ENCODE measurements around the gene PRPH2. TPM values are rescaled to one million over a fixed set of nuclear protein-coding genes. Genes with fewer than 3 reads are reported as not detected.

The PRPH2 gene
- total RNA-seq, 1 experiment from 2014 or later, result not detected

DNA sequence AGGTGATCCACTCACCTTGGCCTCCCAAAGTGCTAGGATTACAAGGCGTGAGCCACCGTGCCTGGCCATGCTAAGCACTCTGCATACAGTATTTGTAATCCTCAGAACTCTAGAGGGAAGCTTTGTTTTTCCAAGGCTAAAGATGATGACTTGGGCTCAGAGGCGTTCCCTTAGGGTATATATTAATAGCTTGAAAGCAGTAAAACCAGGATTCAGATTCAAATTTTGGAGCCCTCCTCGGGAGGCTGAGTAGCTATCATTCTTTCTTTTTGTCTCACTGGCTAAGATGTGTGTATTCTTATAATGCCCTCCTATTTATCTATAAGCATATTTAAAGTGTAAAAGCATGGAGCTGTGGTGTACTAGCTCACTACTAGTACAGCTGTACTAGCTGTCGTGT is 68.5 kb downstream of the PRPH2 start:
- H3K4me2 ChIP-seq, result no peak overlapping the region
- H3K36me3 ChIP-seq (ENCODE audit: low read depth), result peaks cover 17% of the 10 kb centered on the region
- peaks cover 15% of the 10 kb centered on the region; the same call in 1 of the 2 replicates for H3F3A ChIP-seq (ENCODE audit: insufficient read depth, low read depth)
- no peaks in the 10 kb centered on the region for H3K9me2 ChIP-seq (ENCODE audit: insufficient read depth)
- no peak overlapping the region for H3K27ac ChIP-seq
- no peaks in the 10 kb centered on the region for H3K9me3 ChIP-seq (ENCODE audit: insufficient read depth, low read depth)
- intact Hi-C loops (cut with micrococcal nuclease; ENCODE audit: unreplicated experiment), result no loop called here
- H4K20me1 ChIP-seq (ENCODE audit: insufficient read depth), result no peaks in the 10 kb centered on the region
- H3K27me3 ChIP-seq (ENCODE audit: insufficient read depth, low read depth), result no peaks in the 10 kb centered on the region
- H3K4me1 ChIP-seq (replicated peaks; ENCODE audit: insufficient read depth), result no peaks in the 10 kb centered on the region
- CTCF ChIA-PET, result no interaction called here
- BruUV-seq (replicated peaks), result no TSS peak
- TF ChIP-seq EZH2 (IDR thresholded peaks at IDR 0.05; ENCODE audit: low read depth), result no peak
- TF ChIP-seq, protein P1, sequence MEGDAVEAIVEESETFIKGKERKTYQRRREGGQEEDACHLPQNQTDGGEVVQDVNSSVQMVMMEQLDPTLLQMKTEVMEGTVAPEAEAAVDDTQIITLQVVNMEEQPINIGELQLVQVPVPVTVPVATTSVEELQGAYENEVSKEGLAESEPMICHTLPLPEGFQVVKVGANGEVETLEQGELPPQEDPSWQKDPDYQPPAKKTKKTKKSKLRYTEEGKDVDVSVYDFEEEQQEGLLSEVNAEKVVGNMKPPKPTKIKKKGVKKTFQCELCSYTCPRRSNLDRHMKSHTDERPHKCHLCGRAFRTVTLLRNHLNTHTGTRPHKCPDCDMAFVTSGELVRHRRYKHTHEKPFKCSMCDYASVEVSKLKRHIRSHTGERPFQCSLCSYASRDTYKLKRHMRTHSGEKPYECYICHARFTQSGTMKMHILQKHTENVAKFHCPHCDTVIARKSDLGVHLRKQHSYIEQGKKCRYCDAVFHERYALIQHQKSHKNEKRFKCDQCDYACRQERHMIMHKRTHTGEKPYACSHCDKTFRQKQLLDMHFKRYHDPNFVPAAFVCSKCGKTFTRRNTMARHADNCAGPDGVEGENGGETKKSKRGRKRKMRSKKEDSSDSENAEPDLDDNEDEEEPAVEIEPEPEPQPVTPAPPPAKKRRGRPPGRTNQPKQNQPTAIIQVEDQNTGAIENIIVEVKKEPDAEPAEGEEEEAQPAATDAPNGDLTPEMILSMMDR (conservative IDR thresholded peaks at IDR 0.05), result no peak
- no peak for DNase-seq
- no peak overlapping the region for H2AFZ ChIP-seq
- POLR2A ChIA-PET (ENCODE audit: unreplicated experiment), result no interaction called here
- H3K4me3 ChIP-seq, result no peak overlapping the region
- H3K79me2 ChIP-seq (ENCODE audit: low read depth), result no peaks in the 10 kb centered on the region

DNA sequence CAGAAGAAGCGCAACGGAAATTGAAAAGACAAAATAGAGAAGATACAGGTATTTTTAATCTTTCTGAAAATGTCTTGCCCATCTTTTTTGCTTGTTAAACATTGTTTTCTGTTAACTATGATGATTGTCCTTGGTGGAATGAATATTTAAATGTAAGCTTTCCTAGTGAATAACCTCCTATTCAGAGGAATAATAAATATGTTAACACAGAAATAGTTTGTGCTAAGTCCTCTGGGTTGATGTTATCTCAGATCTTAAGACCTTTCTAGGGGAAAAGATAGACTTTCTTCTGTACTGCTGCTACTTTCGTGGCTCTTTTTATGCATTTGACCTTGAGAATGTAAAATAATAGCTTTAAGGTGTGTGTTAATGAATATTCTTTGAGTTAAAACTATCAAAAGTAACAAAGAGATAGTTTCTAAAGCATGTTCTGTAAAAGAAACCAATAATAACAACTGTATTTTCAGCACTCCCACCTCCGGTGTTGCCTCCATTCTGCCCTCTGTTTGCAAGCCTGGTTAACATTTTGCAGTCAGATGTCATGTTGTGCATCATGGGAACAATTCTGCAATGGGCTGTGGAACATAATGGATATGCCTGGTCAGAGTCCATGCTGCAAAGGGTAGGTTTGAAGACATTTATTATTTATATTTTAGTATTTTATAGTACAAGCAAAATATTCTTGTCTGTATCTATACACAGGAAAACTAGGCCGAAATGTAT is 70.2 kb downstream of the PRPH2 start:
- no peak for DNase-seq
- Histone ChIP-seq H3K4me1 (replicated peaks; ENCODE audit: insufficient read depth) (no peaks in the 10 kb centered on the region), H3K36me3 (ENCODE audit: low read depth) (peaks cover 22% of the 10 kb centered on the region), H3K27me3 (ENCODE audit: insufficient read depth, low read depth) (no peaks in the 10 kb centered on the region), H3K4me3 (no peak overlapping the region), H2AFZ (no peak overlapping the region), H3K9me2 (ENCODE audit: insufficient read depth) (no peaks in the 10 kb centered on the region), H3K27ac (no peak overlapping the region), H3K9me3 (ENCODE audit: insufficient read depth, low read depth) (no peaks in the 10 kb centered on the region), H4K20me1 (ENCODE audit: insufficient read depth) (no peaks in the 10 kb centered on the region), H3K4me2 (no peak overlapping the region), H3K79me2 (ENCODE audit: low read depth) (no peaks in the 10 kb centered on the region), H3F3A (ENCODE audit: insufficient read depth, low read depth) (peaks cover 10% of the 10 kb centered on the region; the same call in 1 of the 2 replicates)
- TF ChIP-seq EZH2 (IDR thresholded peaks at IDR 0.05; ENCODE audit: low read depth), result no peak
- TF ChIP-seq, protein P1 (conservative IDR thresholded peaks at IDR 0.05), result no peak
- CTCF ChIA-PET, result no interaction called here
- intact Hi-C loops (cut with micrococcal nuclease; ENCODE audit: unreplicated experiment), result no loop called here
- no TSS peak for BruUV-seq (replicated peaks)
- POLR2A ChIA-PET (ENCODE audit: unreplicated experiment), result no interaction called here

Other genes starting within 250 kb of the PRPH2 start
- 20.5 and 21.1 TPM in 2 replicates for gene UBR2, start 158.6 kb downstream of the PRPH2 start, total RNA-seq (2021)
- 12.3 and 15.1 TPM in 2 replicates for gene TBCC, start 23.5 kb upstream of the PRPH2 start, total RNA-seq (2021)
- 8.5 and 12.9 TPM in 2 replicates for gene BICRAL, start 59.5 kb upstream of the PRPH2 start, total RNA-seq (2021)
- gene RPL7L1, start 157.0 kb upstream of the PRPH2 start, total RNA-seq (2021), result 84.1 and 87.1 TPM in 2 replicates
- not detected in 2 replicates for gene PTCRA, start 193.5 kb upstream of the PRPH2 start, total RNA-seq (2021)
- gene CNPY3, start 206.9 kb upstream of the PRPH2 start, total RNA-seq (2021), result 47.7 and 54.8 TPM in 2 replicates
- 0.57 TPM in 1 of 2 replicates, not detected in the other for gene GNMT, start 238.2 kb upstream of the PRPH2 start, total RNA-seq (2021)

All from PC-9 (cell line).